Upper lobe of left lung (tissue), 4 donors: ENCODE data around the gene ZNF385D.

Source experiments
- EP300 ChIP-seq, 4 donors: sonication (generic); formaldehyde crosslinking; IDR thresholded peaks; one replicate each; pipeline ENCODE4 v1.5.1; 2017; ENCODE audit warnings: antibody characterized with exemption in 4 of 4, control low read depth in 2 of 4
- POLR2A ChIP-seq, 4 donors: fragments of 450-650 bp; IDR thresholded peaks; one replicate each; pipeline ENCODE4 v1.5.1; 2016 to 2017; ENCODE audit warnings: antibody characterized with exemption in 4 of 4, mild to moderate bottlenecking in 2 of 4
- POLR2AphosphoS5 ChIP-seq, 2 donors: sonication (generic); formaldehyde crosslinking; IDR thresholded peaks; one replicate each; pipeline ENCODE4 v1.5.1; 2017; ENCODE audit warnings: antibody characterized with exemption in 2 of 2
- TF ChIP-seq, protein P1 (sequence below), 6 experiments: fragments of 450-650 bp in 4 of 6; fragments of 200-600 bp in 2 of 6; sonication (generic) in 2 of 6; IDR thresholded peaks; one replicate each; pipeline ENCODE4 v1.5.1; 2016 to 2019; ENCODE audit warnings: antibody characterized with exemption in 6 of 6

DNA sequence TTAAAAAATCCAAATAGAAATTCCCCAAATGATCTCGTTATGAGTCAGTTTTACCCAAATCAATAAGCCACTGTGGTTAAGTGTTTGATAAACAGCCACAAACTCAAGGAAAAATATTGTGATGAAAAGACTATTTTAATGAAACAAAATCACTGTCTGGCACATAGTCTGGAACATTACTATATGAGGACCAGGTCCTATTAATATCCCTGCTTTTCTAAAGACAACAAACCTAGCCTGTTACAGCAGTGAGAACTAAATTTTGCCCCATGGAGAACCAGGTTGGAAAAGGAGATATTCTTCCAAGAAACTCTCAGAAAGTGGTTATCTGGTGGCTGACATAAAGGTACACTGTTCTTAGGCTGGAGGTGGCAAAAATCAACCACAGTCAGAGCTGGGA is 27.7 kb upstream of the ZNF385D start:
- TF ChIP-seq, protein P1, sequence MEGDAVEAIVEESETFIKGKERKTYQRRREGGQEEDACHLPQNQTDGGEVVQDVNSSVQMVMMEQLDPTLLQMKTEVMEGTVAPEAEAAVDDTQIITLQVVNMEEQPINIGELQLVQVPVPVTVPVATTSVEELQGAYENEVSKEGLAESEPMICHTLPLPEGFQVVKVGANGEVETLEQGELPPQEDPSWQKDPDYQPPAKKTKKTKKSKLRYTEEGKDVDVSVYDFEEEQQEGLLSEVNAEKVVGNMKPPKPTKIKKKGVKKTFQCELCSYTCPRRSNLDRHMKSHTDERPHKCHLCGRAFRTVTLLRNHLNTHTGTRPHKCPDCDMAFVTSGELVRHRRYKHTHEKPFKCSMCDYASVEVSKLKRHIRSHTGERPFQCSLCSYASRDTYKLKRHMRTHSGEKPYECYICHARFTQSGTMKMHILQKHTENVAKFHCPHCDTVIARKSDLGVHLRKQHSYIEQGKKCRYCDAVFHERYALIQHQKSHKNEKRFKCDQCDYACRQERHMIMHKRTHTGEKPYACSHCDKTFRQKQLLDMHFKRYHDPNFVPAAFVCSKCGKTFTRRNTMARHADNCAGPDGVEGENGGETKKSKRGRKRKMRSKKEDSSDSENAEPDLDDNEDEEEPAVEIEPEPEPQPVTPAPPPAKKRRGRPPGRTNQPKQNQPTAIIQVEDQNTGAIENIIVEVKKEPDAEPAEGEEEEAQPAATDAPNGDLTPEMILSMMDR (IDR thresholded peaks at IDR 0.05) = no peak
- TF ChIP-seq POLR2AphosphoS5 (IDR thresholded peaks at IDR 0.05) (no peak), POLR2A (IDR thresholded peaks at IDR 0.05) (no peak), EP300 (IDR thresholded peaks at IDR 0.05) (no peak)
